Tibial nerve (tissue), 4 donors: ENCODE results near the gene BCAS1.

Experiments
- CTCF ChIP-seq, 5 experiments: fragments of 200-600 bp in 3 of 5; fragments of 450-650 bp in 2 of 5; sonication (generic) in 3 of 5; IDR thresholded peaks; one replicate each; pipeline ENCODE4 v1.5.1; 2016 to 2019; ENCODE audit warnings: antibody characterized with exemption in 5 of 5, mild to moderate bottlenecking in 3 of 5, moderate library complexity in 2 of 5
- EP300 ChIP-seq, 2 donors: sonication (generic); formaldehyde crosslinking; IDR thresholded peaks; one replicate each; pipeline ENCODE4 v1.6.1; 2017; ENCODE audit warnings: antibody characterized with exemption in 2 of 2, mild to moderate bottlenecking in 1 of 2

- TF ChIP-seq CTCF (IDR thresholded peaks at IDR 0.05) (no peak), EP300 (IDR thresholded peaks at IDR 0.05) (peak in 1 of 2 donors; percentile 39)
Measured at GRCh38 chr20:53959911-53960578, 110.3 kb downstream of the BCAS1 start.
